HG03378 (cell line): ENCODE measurements around the gene PLCG2.
"Not testable (repeated sequence)": the region's sequence is repeated elsewhere in the genome, so short reads cannot be mapped to it uniquely, and the experiment has no call there.

Experiments used
- ATAC-seq: cut with Tn5 transposase; IDR thresholded peaks from one replicate; pipeline ENCODE4 v1.9.1; 2021; ENCODE audit warnings: mild to moderate bottlenecking, moderate library complexity; ENCODE audit not compliant: unreplicated experiment

The PLCG2 gene

GRCh38 chr16:81752876-81753227, 26.2 kb upstream of the PLCG2 start:
- ATAC-seq = no peak

GRCh38 chr16:81754858-81755257, 24.2 kb upstream of the PLCG2 start:
- no peak for ATAC-seq

- ATAC-seq = no peak
These were observed 23.0 kb upstream of the PLCG2 start for GRCh38 chr16:81755915-81756614.

- no peak for ATAC-seq
These were observed 22.3 kb upstream of the PLCG2 start for GRCh38 chr16:81756615-81757356.

- ATAC-seq = no peak
These were observed 20.7 kb upstream of the PLCG2 start for GRCh38 chr16:81758376-81758775.

GRCh38 chr16:81762322-81762721, 16.8 kb upstream of the PLCG2 start:
- not testable (repeated sequence) for ATAC-seq

GRCh38 chr16:81765111-81765919, 13.8 kb upstream of the PLCG2 start:
- ATAC-seq = no peak

GRCh38 chr16:81765969-81766368, 13.1 kb upstream of the PLCG2 start:
- no peak for ATAC-seq

GRCh38 chr16:81767987-81768592, 11.0 kb upstream of the PLCG2 start:
- no peak for ATAC-seq

- ATAC-seq = no peak
These were observed 9.1 kb upstream of the PLCG2 start for GRCh38 chr16:81770008-81770407.

- no peak for ATAC-seq
These were observed 4.7 kb upstream of the PLCG2 start for GRCh38 chr16:81774348-81774747.

- ATAC-seq = no peak
These were observed 3.5 kb upstream of the PLCG2 start for GRCh38 chr16:81775570-81775969.

- ATAC-seq = no peak
These were observed 860 bp upstream of the PLCG2 start for GRCh38 chr16:81778231-81778630.

- ATAC-seq = no peak
These were observed 637 bp downstream of the PLCG2 start for GRCh38 chr16:81779536-81780320.

- ATAC-seq = no peak
These were observed 1.3 kb downstream of the PLCG2 start for GRCh38 chr16:81780350-81780749.

- no peak for ATAC-seq
These were observed 3.1 kb downstream of the PLCG2 start for GRCh38 chr16:81782236-81782635.

GRCh38 chr16:81784072-81784795, 5.1 kb downstream of the PLCG2 start:
- ATAC-seq = no peak

GRCh38 chr16:81785138-81785924, 6.2 kb downstream of the PLCG2 start:
- ATAC-seq = no peak

- ATAC-seq = no peak
These were observed 7.2 kb downstream of the PLCG2 start for GRCh38 chr16:81786321-81786720.
